ENCODE measurements around the gene MYOCD.

Gene MYOCD

GRCh38 chr17:12745486-12745885 lies 79.8 kb downstream of the MYOCD start:
- DNase-seq (ENCODE audit: low read depth in 1 of 2, low spot score in 1 of 2), result no peak

- no peak for DNase-seq (ENCODE audit: low read depth in 1 of 2, low spot score in 1 of 2)
Measured at GRCh38 chr17:12756786-12757185, 91.1 kb downstream of the MYOCD start.

GRCh38 chr17:12759090-12759489 lies 93.4 kb downstream of the MYOCD start:
- DNase-seq (ENCODE audit: low read depth in 1 of 2, low spot score in 1 of 2), result no peak

- no peak for DNase-seq (ENCODE audit: low read depth in 1 of 2, low spot score in 1 of 2)
Measured at GRCh38 chr17:12765548-12765947, 99.9 kb downstream of the MYOCD start.

- DNase-seq (ENCODE audit: low read depth in 1 of 2, low spot score in 1 of 2), result no peak
Measured at GRCh38 chr17:12768255-12768654, 102.6 kb downstream of the MYOCD start.

- DNase-seq (ENCODE audit: low read depth in 1 of 2, low spot score in 1 of 2), result no peak
Measured at GRCh38 chr17:12769981-12770380, 104.3 kb downstream of the MYOCD start.

GRCh38 chr17:12773153-12773552 lies 107.5 kb downstream of the MYOCD start:
- no peak for DNase-seq (ENCODE audit: low read depth in 1 of 2, low spot score in 1 of 2)

GRCh38 chr17:12789075-12789480 lies 123.4 kb downstream of the MYOCD start:
- no peak for DNase-seq (ENCODE audit: low read depth in 1 of 2, low spot score in 1 of 2)

- DNase-seq (ENCODE audit: low read depth in 1 of 2, low spot score in 1 of 2), result no peak
Measured at GRCh38 chr17:12789481-12790248, 124.0 kb downstream of the MYOCD start, which contains the start of gene ARHGAP44. Gene ARHGAP44 (plus strand): TSS chr17:12789498. CDS start chr17:12789839, 341 bp downstream.

- no peak for DNase-seq (ENCODE audit: low read depth in 1 of 2, low spot score in 1 of 2)
Measured at GRCh38 chr17:12790249-12791106, 124.8 kb downstream of the MYOCD start.

- DNase-seq (ENCODE audit: low read depth in 1 of 2, low spot score in 1 of 2), result no peak
Measured at GRCh38 chr17:12794919-12795532, 129.3 kb downstream of the MYOCD start.

- no peak for DNase-seq (ENCODE audit: low read depth in 1 of 2, low spot score in 1 of 2)
Measured at GRCh38 chr17:12800855-12801365, 135.2 kb downstream of the MYOCD start.

GRCh38 chr17:12806630-12807029 lies 140.9 kb downstream of the MYOCD start:
- DNase-seq (ENCODE audit: low read depth in 1 of 2, low spot score in 1 of 2), result no peak

- DNase-seq (ENCODE audit: low read depth in 1 of 2, low spot score in 1 of 2), result no peak
Measured at GRCh38 chr17:12808723-12809122, 143.0 kb downstream of the MYOCD start.

GRCh38 chr17:12812877-12813276 lies 147.2 kb downstream of the MYOCD start:
- DNase-seq (ENCODE audit: low read depth in 1 of 2, low spot score in 1 of 2), result no peak

GRCh38 chr17:12813664-12814063 lies 148.0 kb downstream of the MYOCD start:
- DNase-seq (ENCODE audit: low read depth in 1 of 2, low spot score in 1 of 2), result no peak

- DNase-seq (ENCODE audit: low read depth in 1 of 2, low spot score in 1 of 2), result no peak
Measured at GRCh38 chr17:12814718-12815117, 149.0 kb downstream of the MYOCD start.

GRCh38 chr17:12815642-12816141 lies 150.0 kb downstream of the MYOCD start:
- no peak for DNase-seq (ENCODE audit: low read depth in 1 of 2, low spot score in 1 of 2)
